ENCODE data around the gene EHD1. TPM values are rescaled to one million over a fixed set of nuclear protein-coding genes. Genes with fewer than 3 reads are reported as not detected.

The EHD1 gene
- 20.5 TPM for polyA plus RNA-seq (2013, experiment 1 of 2)
- 19.7 TPM for polyA plus RNA-seq (2013, experiment 2 of 2)

GRCh38 chr11:64878494-64879243, at the start of gene EHD1:
Gene EHD1, minus strand, starts transcription at chr11:64878621. Its CDS starts 157 bp downstream, at chr11:64878464.
- H3K27me3 ChIP-seq (ENCODE audit: insufficient read depth, low read length), result 0 out of 2 replicates have a peak, but pooled peaks cover 6% of the 10 kb centered on the region
- peaks cover 16% of the 10 kb centered on the region for H3K4me1 ChIP-seq (ENCODE audit: insufficient read depth, low read length)
- peak within 1 kb of the TSS; percentile 79 for H3K27ac ChIP-seq (ENCODE audit: low read depth, low read length)
- H3K36me3 ChIP-seq (ENCODE audit: insufficient read depth, low read length), result 0 out of 2 replicates have a peak, but pooled peaks cover 8% of the 10 kb centered on the region
- no peaks in the 10 kb centered on the region for H3K9me3 ChIP-seq (ENCODE audit: insufficient read depth, low read depth, low read length)
- under 1% methylated on average over 75 of the region's 75 CpGs for WGBS
- H3K9ac ChIP-seq (ENCODE audit: low read depth, low read length), result peak within 1 kb of the TSS; percentile 94
- peak within 1 kb of the TSS; percentile 98 for H3K4me3 ChIP-seq (ENCODE audit: low read length)

- H3K9me3 ChIP-seq (ENCODE audit: insufficient read depth, low read depth, low read length), result no peaks in the 10 kb centered on the region
- no peaks in the 10 kb centered on the region for H3K4me1 ChIP-seq (ENCODE audit: insufficient read depth, low read length)
- H3K27me3 ChIP-seq (ENCODE audit: insufficient read depth, low read length), result peaks cover 6% of the 10 kb centered on the region; the same call in 1 of the 2 replicates
- no peak overlapping the region for H3K4me3 ChIP-seq (ENCODE audit: low read length)
- H3K9ac ChIP-seq (ENCODE audit: low read depth, low read length), result no peak overlapping the region
- H3K27ac ChIP-seq (ENCODE audit: low read depth, low read length), result no peak overlapping the region
- WGBS, result 91% methylated on average over 22 of the region's 22 CpGs
- peaks cover 4% of the 10 kb centered on the region; the same call in 1 of the 2 replicates for H3K36me3 ChIP-seq (ENCODE audit: insufficient read depth, low read length)
These were observed 48.3 kb upstream of the EHD1 start for GRCh38 chr11:64926689-64927088.

GRCh38 chr11:64925536-64926436, 47.4 kb upstream of the EHD1 start:
- no peak overlapping the region for H3K27ac ChIP-seq (ENCODE audit: low read depth, low read length)
- peak overlapping the region; percentile 63 for H3K4me3 ChIP-seq (ENCODE audit: low read length)
- no peaks in the 10 kb centered on the region for H3K9me3 ChIP-seq (ENCODE audit: insufficient read depth, low read depth, low read length)
- no peak overlapping the region for H3K9ac ChIP-seq (ENCODE audit: low read depth, low read length)
- no peaks in the 10 kb centered on the region for H3K36me3 ChIP-seq (ENCODE audit: insufficient read depth, low read length)
- WGBS, result 80% methylated on average over 24 of the region's 24 CpGs
- H3K27me3 ChIP-seq (ENCODE audit: insufficient read depth, low read length), result peaks cover 6% of the 10 kb centered on the region; the same call in 1 of the 2 replicates
- no peaks in the 10 kb centered on the region for H3K4me1 ChIP-seq (ENCODE audit: insufficient read depth, low read length)

- Histone ChIP-seq H3K4me1 (ENCODE audit: insufficient read depth, low read length) (no peaks in the 10 kb centered on the region), H3K9ac (ENCODE audit: low read depth, low read length) (no peak overlapping the region), H3K4me3 (ENCODE audit: low read length) (peak overlapping the region; percentile 63), H3K36me3 (ENCODE audit: insufficient read depth, low read length) (no peaks in the 10 kb centered on the region), H3K27me3 (ENCODE audit: insufficient read depth, low read length) (peaks cover 6% of the 10 kb centered on the region; the same call in 1 of the 2 replicates), H3K9me3 (ENCODE audit: insufficient read depth, low read depth, low read length) (no peaks in the 10 kb centered on the region), H3K27ac (ENCODE audit: low read depth, low read length) (no peak overlapping the region)
- WGBS, result 3% methylated on average over 24 of the region's 24 CpGs
These were observed 46.5 kb upstream of the EHD1 start for GRCh38 chr11:64924910-64925284.

GRCh38 chr11:64923944-64924909, 45.8 kb upstream of the EHD1 start, which contains the start of gene PPP2R5B:
Gene PPP2R5B, plus strand, starts transcription at chr11:64924689. Its CDS starts 1,046 bp downstream, at chr11:64925735.
- H3K9ac ChIP-seq (ENCODE audit: low read depth, low read length), result peak within 1 kb of the TSS; percentile 49; the same call in 1 of the 2 replicates
- peak within 1 kb of the TSS; percentile 59 for H3K27ac ChIP-seq (ENCODE audit: low read depth, low read length)
- H3K4me3 ChIP-seq (ENCODE audit: low read length), result peak within 1 kb of the TSS; percentile 63
- no peaks in the 10 kb centered on the region for H3K9me3 ChIP-seq (ENCODE audit: insufficient read depth, low read depth, low read length)
- H3K4me1 ChIP-seq (ENCODE audit: insufficient read depth, low read length), result no peaks in the 10 kb centered on the region
- 1% methylated on average over 47 of the region's 47 CpGs for WGBS
- H3K36me3 ChIP-seq (ENCODE audit: insufficient read depth, low read length), result no peaks in the 10 kb centered on the region
- peaks cover 6% of the 10 kb centered on the region; the same call in 1 of the 2 replicates for H3K27me3 ChIP-seq (ENCODE audit: insufficient read depth, low read length)

GRCh38 chr11:64923151-64923661, 44.8 kb upstream of the EHD1 start:
- peaks cover 6% of the 10 kb centered on the region; the same call in 1 of the 2 replicates for H3K27me3 ChIP-seq (ENCODE audit: insufficient read depth, low read length)
- H3K9me3 ChIP-seq (ENCODE audit: insufficient read depth, low read depth, low read length), result no peaks in the 10 kb centered on the region
- no peaks in the 10 kb centered on the region for H3K36me3 ChIP-seq (ENCODE audit: insufficient read depth, low read length)
- no peak overlapping the region for H3K4me3 ChIP-seq (ENCODE audit: low read length)
- no peaks in the 10 kb centered on the region for H3K4me1 ChIP-seq (ENCODE audit: insufficient read depth, low read length)
- WGBS, result 93% methylated on average over 11 of the region's 11 CpGs
- H3K9ac ChIP-seq (ENCODE audit: low read depth, low read length), result no peak overlapping the region
- H3K27ac ChIP-seq (ENCODE audit: low read depth, low read length), result no peak overlapping the region

GRCh38 chr11:64921384-64921783, 43.0 kb upstream of the EHD1 start:
- H3K9me3 ChIP-seq (ENCODE audit: insufficient read depth, low read depth, low read length), result no peaks in the 10 kb centered on the region
- no peak overlapping the region for H3K9ac ChIP-seq (ENCODE audit: low read depth, low read length)
- H3K27ac ChIP-seq (ENCODE audit: low read depth, low read length), result no peak overlapping the region
- H3K4me3 ChIP-seq (ENCODE audit: low read length), result no peak overlapping the region
- H3K4me1 ChIP-seq (ENCODE audit: insufficient read depth, low read length), result peaks cover 4% of the 10 kb centered on the region; the same call in 1 of the 2 replicates
- no peaks in the 10 kb centered on the region for H3K36me3 ChIP-seq (ENCODE audit: insufficient read depth, low read length)
- H3K27me3 ChIP-seq (ENCODE audit: insufficient read depth, low read length), result peaks cover 6% of the 10 kb centered on the region; the same call in 1 of the 2 replicates
- 81% methylated on average over 2 of the region's 3 CpGs for WGBS

- no peak overlapping the region for H3K27ac ChIP-seq (ENCODE audit: low read depth, low read length)
- no peaks in the 10 kb centered on the region for H3K9me3 ChIP-seq (ENCODE audit: insufficient read depth, low read depth, low read length)
- no peak overlapping the region for H3K9ac ChIP-seq (ENCODE audit: low read depth, low read length)
- no peak overlapping the region for H3K4me3 ChIP-seq (ENCODE audit: low read length)
- WGBS, result 87% methylated on average over 2 of the region's 2 CpGs
- H3K4me1 ChIP-seq (ENCODE audit: insufficient read depth, low read length), result peaks cover 11% of the 10 kb centered on the region; the same call in 1 of the 2 replicates
- H3K36me3 ChIP-seq (ENCODE audit: insufficient read depth, low read length), result no peaks in the 10 kb centered on the region
- peaks cover 3% of the 10 kb centered on the region; the same call in 1 of the 2 replicates for H3K27me3 ChIP-seq (ENCODE audit: insufficient read depth, low read length)
These were observed 41.7 kb upstream of the EHD1 start for GRCh38 chr11:64920124-64920523.

- 86% methylated on average over 8 of the region's 8 CpGs for WGBS
- peaks cover 11% of the 10 kb centered on the region; the same call in 1 of the 2 replicates for H3K4me1 ChIP-seq (ENCODE audit: insufficient read depth, low read length)
These were observed 41.2 kb upstream of the EHD1 start for GRCh38 chr11:64919627-64920026.

GRCh38 chr11:64918017-64918416, 39.6 kb upstream of the EHD1 start:
- peaks cover 8% of the 10 kb centered on the region; the same call in 1 of the 2 replicates for H3K36me3 ChIP-seq (ENCODE audit: insufficient read depth, low read length)
- H3K27me3 ChIP-seq (ENCODE audit: insufficient read depth, low read length), result no peaks in the 10 kb centered on the region
- 34% methylated on average over 4 of the region's 4 CpGs for WGBS
- H3K4me3 ChIP-seq (ENCODE audit: low read length), result peak overlapping the region; percentile 67
- H3K27ac ChIP-seq (ENCODE audit: low read depth, low read length), result peak overlapping the region; percentile 78; the same call in 1 of the 2 replicates
- no peaks in the 10 kb centered on the region for H3K9me3 ChIP-seq (ENCODE audit: insufficient read depth, low read depth, low read length)
- peak overlapping the region; percentile 60 for H3K9ac ChIP-seq (ENCODE audit: low read depth, low read length)
- H3K4me1 ChIP-seq (ENCODE audit: insufficient read depth, low read length), result peaks cover 11% of the 10 kb centered on the region; the same call in 1 of the 2 replicates

More at GRCh38 chr11:64919627-64920026, 41.2 kb upstream of the EHD1 start:
- Histone ChIP-seq H3K9ac (ENCODE audit: low read depth, low read length) (no peak overlapping the region), H3K27ac (ENCODE audit: low read depth, low read length) (no peak overlapping the region), H3K9me3 (ENCODE audit: insufficient read depth, low read depth, low read length) (no peaks in the 10 kb centered on the region), H3K36me3 (ENCODE audit: insufficient read depth, low read length) (no peaks in the 10 kb centered on the region), H3K4me3 (ENCODE audit: low read length) (no peak overlapping the region), H3K27me3 (ENCODE audit: insufficient read depth, low read length) (no peaks in the 10 kb centered on the region)

Data from HUES64 (cell line).